Esophagus muscularis mucosa (tissue), 4 donors: ENCODE data around the gene RABGGTA. TPM values are rescaled to one million over a fixed set of nuclear protein-coding genes. Genes with fewer than 3 reads are reported as not detected.

Experiments
- DNase-seq: peaks from one replicate; pipeline ENCODE4 v3.0.0-alpha.2; 2017; ENCODE audit errors: extremely low spot score
- H3K27ac ChIP-seq, 4 donors: fragments of 200-600 bp; sonication (generic); replicated peaks in 1 of 4; 1 replicate in 3 of 4; 2 replicates in 1 of 4; pipeline ENCODE4 v1.5.1; 2016 to 2019; ENCODE audit warnings: mild to moderate bottlenecking in 1 of 4
- H3K27me3 ChIP-seq, 4 donors: fragments of 200-600 bp; sonication (generic); one replicate each; pipeline versions ENCODE4 v1.5.1 to v1.6.0; 2016 to 2019
- H3K36me3 ChIP-seq, 4 donors: fragments of 200-600 bp; sonication (generic); one replicate each; pipeline ENCODE4 v1.5.1; 2016 to 2019
- H3K4me1 ChIP-seq, 4 donors: fragments of 200-600 bp; sonication (generic); one replicate each; pipeline ENCODE4 v1.5.1; 2016 to 2019
- H3K4me3 ChIP-seq, 4 donors: fragments of 200-600 bp; sonication (generic); 1 replicate in 2 of 4; 2 replicates in 2 of 4; pipeline ENCODE4 v1.5.1; 2016 to 2019; ENCODE audit warnings: mild to moderate bottlenecking in 4 of 4, moderate library complexity in 1 of 4
- H3K9me3 ChIP-seq, 4 donors: fragments of 200-600 bp; sonication (generic); 1 replicate in 3 of 4; 2 replicates in 1 of 4; pipeline ENCODE4 v1.5.1; 2016 to 2019
- CTCF ChIP-seq, 3 experiments: fragments of 200-600 bp in 2 of 3; fragments of 450-650 bp in 1 of 3; sonication (generic) in 2 of 3; IDR thresholded peaks; one replicate each; pipeline ENCODE4 v1.5.1; 2017 to 2019; ENCODE audit warnings: antibody characterized with exemption in 3 of 3, mild to moderate bottlenecking in 2 of 3, moderate library complexity in 1 of 3
- EP300 ChIP-seq: sonication (generic); formaldehyde crosslinking; IDR thresholded peaks from one replicate; pipeline ENCODE4 v1.6.1; 2017; ENCODE audit warnings: antibody characterized with exemption
- POLR2A ChIP-seq: fragments of 450-650 bp; IDR thresholded peaks from one replicate; pipeline ENCODE4 v1.6.1; 2017; ENCODE audit warnings: antibody characterized with exemption, moderate library complexity, mild to moderate bottlenecking, low read depth
- POLR2AphosphoS5 ChIP-seq, 2 donors: sonication (generic); formaldehyde crosslinking; IDR thresholded peaks; one replicate each; pipeline ENCODE4 v1.6.1; 2017; ENCODE audit warnings: antibody characterized with exemption in 2 of 2
- WGBS: methylation state at CpG from one replicate; pipeline ENCODE4 v1.1.5; 2018; 5-methylcytosine and 5-hydroxymethylcytosine counted together
- intact Hi-C: fragments of 100-400 bp; cut with DNase I; formaldehyde crosslinking; loops from one replicate; pipeline ENCODE4 v1.15.1; 2023
- total RNA-seq, 4 donors: library from RNA; depleted of rRNA; stranded (reverse); fragments of >200 nt; gene quantifications; one replicate each; pipeline versions ENCODE4 v1.1.0 to v1.2.1, GENCODE V29; 2016

RABGGTA gene
- total RNA-seq, 4 donors from 2014 or later = 14.6 to 27.8 (median 20.3) TPM

- H3K9me3 ChIP-seq = no peaks in the 10 kb centered on the region
- H3K4me1 ChIP-seq = peaks cover 54 to 78% (median 63%) of the 10 kb centered on the region in 4 donors
- intact Hi-C loops = no loop called here
- WGBS = 90% methylated on average over 6 of the region's 6 CpGs
- peaks cover 51 to 76% (median 62%) of the 10 kb centered on the region in 4 donors for H3K36me3 ChIP-seq
- H3K27ac ChIP-seq = peak overlapping the region in 1 of 4 donors; percentile 48
- H3K4me3 ChIP-seq = no peak overlapping the region
- H3K27me3 ChIP-seq = no peaks in the 10 kb centered on the region
- DNase-seq = no peak
- TF ChIP-seq POLR2A = no peak
- TF ChIP-seq EP300 = no peak
- TF ChIP-seq CTCF (IDR thresholded peaks at IDR 0.05) = no peak
- no peak for TF ChIP-seq POLR2AphosphoS5 (IDR thresholded peaks at IDR 0.05)
These were observed 34.5 kb downstream of the RABGGTA start for GRCh38 chr14:24236689-24237462.

DNA sequence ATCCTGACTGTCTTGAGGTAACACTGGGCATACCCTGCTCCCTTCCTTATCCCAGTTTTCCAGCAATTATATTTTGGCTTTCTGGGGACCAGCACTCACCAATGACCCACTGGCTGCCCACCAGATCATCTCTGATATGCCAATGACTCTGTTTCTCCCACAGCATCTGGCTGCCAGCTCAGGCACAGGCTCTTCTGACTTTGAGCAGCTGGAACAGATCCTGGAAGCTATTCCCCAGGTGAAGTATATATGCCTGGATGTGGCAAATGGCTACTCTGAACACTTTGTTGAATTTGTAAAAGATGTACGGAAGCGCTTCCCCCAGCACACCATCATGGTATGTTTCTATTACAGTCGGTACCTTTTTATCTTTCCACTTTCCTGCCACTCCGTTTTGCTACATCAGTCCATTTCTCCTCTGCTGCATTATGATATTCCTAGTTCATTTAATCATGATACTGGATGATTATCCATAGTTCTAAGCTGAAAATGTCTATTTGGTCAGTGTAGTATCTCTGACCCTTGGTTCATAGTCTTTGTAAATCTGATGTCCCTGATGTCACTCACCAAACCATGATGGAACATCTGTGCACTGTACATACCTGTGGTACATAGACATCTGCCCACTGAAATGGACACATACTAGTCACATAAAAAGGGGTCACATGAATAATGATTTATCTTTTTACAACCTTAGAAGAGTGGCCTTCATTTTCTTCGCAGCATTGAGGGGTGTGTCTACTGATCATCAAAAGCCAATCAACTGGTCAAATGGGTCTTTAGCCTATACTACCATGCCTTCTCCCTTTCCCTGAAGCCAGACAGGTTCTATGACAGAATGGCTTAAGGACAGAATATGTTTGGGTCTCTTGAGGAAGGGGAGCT, 35.4 kb downstream of the RABGGTA start:
- intact Hi-C loops = no loop called here
- peaks cover 51 to 71% (median 61%) of the 10 kb centered on the region in 4 donors for H3K36me3 ChIP-seq
- TF ChIP-seq EP300 (no peak), POLR2A (no peak), CTCF (IDR thresholded peaks at IDR 0.05) (no peak), POLR2AphosphoS5 (IDR thresholded peaks at IDR 0.05) (no peak)
- H3K27ac ChIP-seq = peak overlapping the region in 1 of 4 donors; percentile 94
- no peak overlapping the region for H3K4me3 ChIP-seq
- DNase-seq = no peak
- H3K27me3 ChIP-seq = no peaks in the 10 kb centered on the region
- WGBS = 90% methylated on average over 5 of the region's 5 CpGs
- no peaks in the 10 kb centered on the region for H3K9me3 ChIP-seq
- H3K4me1 ChIP-seq = peaks cover 54 to 78% (median 61%) of the 10 kb centered on the region in 4 donors

DNA sequence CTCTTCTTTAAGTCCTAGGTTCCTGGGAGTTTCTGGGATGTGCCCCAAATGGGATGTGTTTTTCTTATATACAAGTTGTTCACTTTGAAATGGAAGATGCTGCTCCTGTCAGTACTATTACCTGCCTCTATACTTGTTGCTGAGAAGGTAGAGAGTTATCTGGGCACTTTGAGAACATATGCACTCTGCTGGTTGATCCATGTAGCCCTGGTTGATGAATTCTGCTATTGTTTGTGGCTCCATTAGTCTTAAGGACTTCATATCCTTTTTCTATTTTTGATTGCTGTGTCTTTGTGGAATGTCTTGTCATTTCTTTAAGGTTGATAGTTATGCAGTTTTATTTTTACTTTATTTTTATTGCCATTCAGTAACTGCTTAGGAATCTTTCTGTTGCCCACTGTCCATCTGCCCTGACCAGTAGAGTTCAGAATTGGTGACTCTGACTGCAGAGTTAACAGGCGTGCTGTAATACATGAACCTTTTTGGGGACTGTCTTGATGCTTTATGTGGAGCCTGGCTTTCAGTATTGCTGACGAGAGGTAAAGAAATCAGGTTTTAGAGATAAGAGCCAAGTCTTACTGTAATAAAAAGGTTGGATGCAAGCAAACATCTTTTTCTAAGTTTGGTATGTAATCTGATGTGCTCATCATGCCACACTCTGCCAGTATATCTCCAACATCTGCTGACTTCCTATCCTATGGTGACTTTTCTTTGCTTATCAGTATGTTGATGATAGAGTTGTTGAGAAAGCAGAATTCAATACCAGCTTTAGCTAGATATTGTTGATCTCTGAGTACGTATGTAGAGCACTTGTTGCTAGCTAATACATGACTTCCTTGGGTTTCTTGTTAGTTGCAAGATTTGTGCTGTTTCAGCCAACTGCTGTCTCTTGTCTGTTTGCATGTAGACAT, 37.0 kb downstream of the RABGGTA start:
- H3K36me3 ChIP-seq = peaks cover 37 to 54% (median 44%) of the 10 kb centered on the region in 4 donors
- no peak for DNase-seq
- TF ChIP-seq POLR2AphosphoS5 (IDR thresholded peaks at IDR 0.05) (no peak), CTCF (IDR thresholded peaks at IDR 0.05) (no peak), EP300 (no peak)
- H3K4me3 ChIP-seq = no peak overlapping the region
- peak overlapping the region in 3 of 4 donors; percentile 18 to 94 (median 86) for H3K27ac ChIP-seq
- no peaks in the 10 kb centered on the region for H3K9me3 ChIP-seq
- peaks cover 44 to 67% (median 51%) of the 10 kb centered on the region in 4 donors for H3K4me1 ChIP-seq
- H3K27me3 ChIP-seq = no peaks in the 10 kb centered on the region
- WGBS = 88% methylated on average over 3 of the region's 3 CpGs
- intact Hi-C loops = no loop called here

- TF ChIP-seq POLR2AphosphoS5 (IDR thresholded peaks at IDR 0.05) (no peak), POLR2A (no peak), EP300 (no peak), CTCF (IDR thresholded peaks at IDR 0.05) (no peak)
- intact Hi-C loops = no loop called here
These were observed 37.9 kb downstream of the RABGGTA start for GRCh38 chr14:24233538-24233866.

More at GRCh38 chr14:24233538-24233866, 37.9 kb downstream of the RABGGTA start:
- no peaks in the 10 kb centered on the region for H3K27me3 ChIP-seq
- H3K9me3 ChIP-seq = no peaks in the 10 kb centered on the region
- peak overlapping the region; percentile 89 to 97 (median 92) for H3K4me3 ChIP-seq
- H3K36me3 ChIP-seq = peaks cover 28 to 46% (median 36%) of the 10 kb centered on the region in 4 donors
- peaks cover 36 to 58% (median 44%) of the 10 kb centered on the region in 4 donors for H3K4me1 ChIP-seq
- 84% methylated on average over 2 of the region's 2 CpGs for WGBS
- peak overlapping the region; percentile 86 to 94 (median 92) for H3K27ac ChIP-seq
- no peak for DNase-seq
